Glomerular visceral epithelial cell (primary cell): ENCODE measurements around the gene CHST5.
"Not testable (repeated sequence)": the region's sequence is repeated elsewhere in the genome, so short reads cannot be mapped to it uniquely, and the experiment has no call there.

Experiments used
- DNase-seq: peaks from one replicate; pipeline ENCODE4 v3.0.0-alpha.2; 2016; ENCODE audit errors: extremely low spot score

Gene CHST5

DNA sequence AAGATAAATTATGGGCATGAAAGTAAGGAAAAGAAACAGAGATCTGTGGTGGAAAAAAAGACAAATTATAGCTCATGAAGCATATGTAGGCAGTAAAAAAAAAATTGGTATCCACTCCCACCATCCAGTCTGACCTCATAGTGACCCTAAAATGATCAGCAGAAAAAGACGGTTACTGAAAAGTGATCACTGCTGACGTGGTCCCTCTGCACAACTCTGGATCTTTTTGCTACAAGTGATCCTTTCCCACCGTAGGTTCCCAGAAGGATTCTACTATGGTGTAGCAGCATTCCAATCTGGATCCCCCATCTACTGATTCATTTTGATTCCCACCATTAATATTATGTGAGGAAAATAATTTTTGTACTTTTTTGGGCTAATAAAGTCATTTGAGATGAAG lies 29.8 kb downstream of the CHST5 start:
- no peak for DNase-seq

DNA sequence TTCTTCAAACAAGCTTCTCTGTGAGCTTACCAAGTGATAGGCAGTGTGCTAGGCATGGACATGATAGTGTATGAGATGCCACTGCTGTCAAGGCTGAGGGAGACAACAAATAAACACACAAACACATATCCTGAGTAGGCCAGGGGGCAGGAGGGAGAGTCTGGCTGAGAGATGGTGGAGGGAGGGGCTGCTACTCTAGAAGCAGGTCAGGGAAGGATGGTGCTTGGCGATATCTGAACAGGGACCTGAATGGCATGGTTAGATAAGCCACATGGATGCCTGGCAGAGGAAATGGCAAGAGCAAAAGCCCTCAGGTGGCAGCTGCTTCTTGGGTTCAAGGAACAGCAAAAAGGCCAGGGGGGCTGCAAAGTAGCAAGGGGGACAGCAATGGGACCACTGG lies 32.1 kb downstream of the CHST5 start:
- no peak for DNase-seq

DNA sequence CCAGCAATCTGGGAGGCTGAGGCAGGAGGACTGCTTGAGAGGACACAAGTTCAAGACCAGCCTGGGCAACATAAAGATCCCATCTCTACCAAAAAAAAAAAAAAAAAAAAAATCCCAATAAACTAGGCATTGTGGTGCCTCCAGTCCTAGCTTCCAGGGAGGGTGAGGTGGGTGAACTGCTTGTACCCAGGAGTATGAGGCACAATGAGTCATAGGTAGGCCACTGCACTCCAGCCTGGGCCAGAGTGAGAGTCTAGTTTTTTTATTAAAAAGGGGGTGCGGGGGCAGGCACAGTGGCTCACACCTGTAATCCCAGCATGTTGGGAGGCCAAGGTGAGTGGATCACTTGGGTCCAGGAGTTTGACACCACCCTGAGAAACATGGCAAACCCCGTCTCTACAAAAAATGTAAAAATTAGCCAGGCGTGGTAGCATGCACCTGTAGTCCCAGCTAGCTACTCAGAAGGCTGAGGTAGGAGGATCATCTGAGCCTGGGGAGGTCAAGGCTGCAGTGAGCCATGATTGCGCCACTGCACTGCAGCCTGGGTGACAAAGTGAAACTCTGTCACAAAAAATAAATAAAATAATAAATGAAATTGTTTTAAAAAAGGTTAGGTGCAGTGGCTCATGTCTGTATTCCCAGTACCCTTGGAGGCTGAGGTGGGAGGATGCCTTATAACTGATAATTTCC lies 32.8 kb downstream of the CHST5 start:
- DNase-seq: no peak

- not testable (repeated sequence) for DNase-seq
Observed at GRCh38 chr16:75501820-75502219, 34.1 kb downstream of the CHST5 start.

DNA sequence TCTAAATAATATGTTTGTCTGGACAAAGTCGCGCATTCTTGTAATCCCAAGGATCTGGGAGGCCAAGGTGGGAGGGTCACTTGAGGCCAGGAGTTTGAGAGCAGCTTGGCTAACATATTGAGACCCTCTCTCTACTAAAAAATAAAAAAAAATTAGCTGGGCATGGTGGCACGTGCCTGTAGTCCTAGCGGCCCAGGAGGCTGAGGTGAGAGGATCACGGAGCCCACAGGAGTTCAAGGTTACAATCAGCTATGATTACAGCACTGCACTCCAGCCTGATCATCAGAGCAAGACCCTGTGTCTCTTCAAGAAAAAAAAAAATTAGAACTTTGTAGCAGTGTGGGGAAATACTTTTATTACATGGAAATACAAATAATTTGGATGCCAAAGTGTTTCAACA lies 34.5 kb downstream of the CHST5 start:
- no peak for DNase-seq

- DNase-seq: peak; percentile 63
Observed at GRCh38 chr16:75498605-75499322, 37.1 kb downstream of the CHST5 start.

GRCh38 chr16:75497558-75497957 lies 38.4 kb downstream of the CHST5 start:
- no peak for DNase-seq

GRCh38 chr16:75495076-75495674 lies 40.7 kb downstream of the CHST5 start, which contains the start of gene CHST6:
TSS of gene CHST6 (minus strand) at chr16:75495441. CDS start at chr16:75479828, 15,613 bp downstream.
- DNase-seq: no peak

- DNase-seq: no peak
Observed at GRCh38 chr16:75494661-75495075, 41.2 kb downstream of the CHST5 start.

- no peak for DNase-seq
Observed at GRCh38 chr16:75494184-75494583, 41.7 kb downstream of the CHST5 start.

DNA sequence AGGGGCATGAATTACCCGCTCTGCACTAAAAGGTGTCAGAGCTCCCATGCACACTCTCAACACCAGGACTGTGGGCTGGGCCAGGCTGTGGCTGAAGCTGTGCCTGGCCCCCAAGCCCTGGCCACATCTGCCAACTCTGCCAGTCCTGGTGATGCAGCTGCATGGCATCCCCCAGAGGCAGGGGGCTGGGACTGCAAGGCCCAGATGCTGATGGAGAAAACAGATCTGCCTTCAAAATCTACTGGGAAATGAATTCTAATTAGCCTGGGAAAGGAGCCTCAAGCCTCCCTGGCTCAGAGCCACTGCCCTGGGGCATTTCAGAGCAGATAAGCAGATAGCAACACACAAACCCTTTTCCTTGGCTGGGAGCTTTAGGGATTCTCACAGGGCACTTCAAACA lies 44.0 kb downstream of the CHST5 start:
- no peak for DNase-seq

- no peak for DNase-seq
Observed at GRCh38 chr16:75488322-75488721, 47.6 kb downstream of the CHST5 start.

DNA sequence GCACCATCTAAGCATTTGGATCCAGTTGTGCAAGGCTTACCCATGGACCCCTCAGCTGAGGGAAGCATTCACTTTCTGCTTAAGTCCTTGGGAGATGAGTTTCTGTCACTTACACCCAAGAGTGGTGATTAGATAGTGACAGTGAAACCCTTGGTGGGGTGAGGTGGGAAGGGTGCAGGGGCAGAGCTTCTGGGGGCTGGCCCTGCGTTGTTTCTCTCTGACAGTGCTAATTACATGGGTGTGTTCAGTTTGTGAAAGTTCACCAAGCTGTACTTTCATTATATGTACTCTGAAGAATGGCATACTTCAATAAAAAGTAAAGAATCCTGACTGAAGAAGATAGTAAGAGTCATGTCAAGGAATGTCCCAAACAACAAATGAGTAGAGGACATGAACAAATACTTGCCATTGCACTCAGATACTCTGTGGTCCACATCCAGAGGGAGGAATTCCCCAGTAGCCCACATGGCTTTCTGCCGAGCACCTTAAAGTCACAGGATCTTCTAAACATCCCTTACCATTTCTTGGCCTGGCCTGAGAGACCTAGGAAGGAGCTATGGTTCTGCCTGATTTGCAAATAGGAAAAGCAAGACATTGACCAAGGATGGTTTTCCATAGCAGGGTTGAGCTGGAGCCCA lies 49.1 kb downstream of the CHST5 start:
- no peak for DNase-seq

DNA sequence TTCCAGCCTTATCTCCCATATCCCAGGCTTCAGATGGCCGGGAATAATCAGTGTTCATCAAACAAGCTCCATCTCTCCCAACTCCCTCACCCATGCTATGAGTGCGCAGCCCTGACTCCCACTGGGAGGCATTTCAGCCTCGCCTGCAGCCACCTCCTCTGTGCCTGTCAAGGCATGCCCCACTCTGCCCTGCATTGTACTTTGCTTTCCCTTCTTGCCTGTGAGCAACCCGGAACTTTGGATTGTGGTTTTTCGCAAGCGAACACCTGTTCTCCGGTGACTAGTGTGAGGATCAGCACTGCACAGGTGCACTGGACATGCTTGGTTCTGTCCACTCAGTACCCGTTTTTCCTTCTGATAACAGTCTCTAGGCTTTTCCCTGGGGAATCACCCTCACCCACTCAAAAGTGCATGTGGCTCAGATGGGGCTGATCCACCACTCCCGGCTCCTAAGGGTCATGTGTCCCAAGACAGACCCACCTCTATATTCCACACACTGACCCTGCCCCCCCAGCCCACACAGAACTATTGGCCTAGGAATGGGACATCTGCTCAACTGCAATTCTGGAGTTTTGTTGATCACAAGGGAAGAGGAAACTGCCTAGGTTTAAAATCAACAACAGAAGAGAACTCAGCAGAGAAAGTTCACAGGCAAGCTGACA lies 49.8 kb downstream of the CHST5 start:
- no peak for DNase-seq

GRCh38 chr16:75485230-75486013 lies 50.5 kb downstream of the CHST5 start:
- DNase-seq: no peak

DNA sequence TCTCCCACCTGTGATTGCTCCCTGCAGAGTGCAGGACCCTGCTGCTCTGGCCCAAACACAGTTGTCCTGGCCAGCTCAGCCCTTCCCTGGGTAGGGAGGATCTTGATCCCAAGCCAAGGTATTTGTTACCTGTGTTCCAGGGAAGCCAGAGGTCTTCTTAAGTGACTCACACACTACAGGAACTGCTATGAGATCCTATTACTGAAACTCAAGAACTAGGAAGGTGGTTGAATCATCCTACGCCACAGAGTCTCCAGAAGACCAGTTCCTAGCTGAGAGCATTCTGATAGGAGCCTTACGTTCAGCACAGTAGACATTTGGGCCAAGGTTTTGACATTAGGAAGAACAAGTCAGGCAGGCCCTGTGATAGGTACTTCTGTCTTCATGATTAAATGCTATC lies 52.7 kb downstream of the CHST5 start:
- DNase-seq: peak; percentile 39

- DNase-seq: no peak
Observed at GRCh38 chr16:75482434-75483205, 53.3 kb downstream of the CHST5 start.

DNA sequence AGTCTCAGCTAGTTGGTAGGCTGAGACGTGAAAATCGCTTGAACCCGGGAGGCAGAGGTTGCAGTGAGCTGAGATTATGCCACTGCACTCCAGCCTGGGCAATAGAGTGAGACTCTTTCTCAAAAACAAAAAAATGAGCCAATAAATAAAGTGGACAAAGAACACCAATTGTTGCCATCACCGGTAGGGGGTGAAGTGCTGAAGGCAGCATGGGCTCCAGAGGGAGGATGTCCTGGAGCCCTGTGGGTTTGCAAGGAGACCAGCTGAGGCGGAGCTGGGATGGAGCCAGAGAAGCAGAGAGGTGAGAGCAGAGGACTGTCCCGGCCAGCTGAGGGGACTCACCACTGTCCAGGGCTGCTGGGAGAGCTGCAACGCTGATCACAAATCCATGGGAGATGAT lies 54.4 kb downstream of the CHST5 start:
- no peak for DNase-seq

- no peak for DNase-seq
Observed at GRCh38 chr16:75479421-75479990, 56.4 kb downstream of the CHST5 start.
